Measurements from ENCODE around the gene RPTOR.

DNA sequence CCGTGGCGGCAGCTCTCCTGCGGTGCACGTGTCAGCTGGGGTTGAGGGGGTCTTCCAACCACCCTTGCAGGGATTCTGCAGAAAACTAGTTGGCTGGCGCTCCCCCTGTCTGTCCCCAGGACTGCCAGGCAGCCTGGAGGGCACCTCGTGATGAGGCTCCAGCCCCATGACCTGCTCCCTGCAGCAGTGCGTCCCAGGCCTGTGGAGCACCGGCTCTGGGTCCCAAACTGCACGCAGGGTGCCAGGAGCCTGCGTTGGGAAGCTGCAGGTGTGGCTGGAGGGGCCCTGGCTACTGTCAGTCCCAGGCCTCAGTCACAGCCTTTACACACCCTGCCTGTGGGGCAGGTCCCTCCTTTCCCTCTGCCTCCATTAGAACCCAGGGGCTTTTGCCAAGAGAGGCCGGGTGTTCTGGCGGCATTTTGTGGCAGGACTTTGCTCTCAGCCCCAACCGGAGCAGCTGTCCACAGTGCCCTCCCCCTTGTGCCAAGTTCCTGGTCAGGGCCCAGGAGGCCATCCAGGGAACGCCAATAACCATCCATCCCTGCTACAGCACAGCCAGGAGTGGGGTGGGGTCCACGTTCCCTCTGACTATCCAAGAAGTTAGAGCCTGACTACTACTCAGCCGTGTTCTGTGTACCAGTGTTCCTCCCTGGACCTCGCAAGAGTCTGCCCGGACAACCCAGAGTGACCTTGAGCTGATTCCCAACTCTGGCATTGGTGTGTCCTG is 456.2 kb downstream of the RPTOR start:
- TF ChIP-seq INSM2 (tag by site-specific recombination; IDR thresholded peaks at IDR 0.05) (no peak), ZNF335 (tag by site-specific recombination; conservative IDR thresholded peaks at IDR 0.05) (no peak), ZNF248 (tag by site-specific recombination; IDR thresholded peaks at IDR 0.05) (no peak), ZFP3 (tag by site-specific recombination; IDR thresholded peaks at IDR 0.05; ENCODE audit: low read depth) (no peak), ZNF416 (tag by site-specific recombination; IDR thresholded peaks at IDR 0.05) (no peak), ZNF548 (tag by site-specific recombination; IDR thresholded peaks at IDR 0.05) (no peak), ZNF148 (tag by site-specific recombination; IDR thresholded peaks at IDR 0.05; ENCODE audit: borderline replicate concordance) (no peak), ZNF391 (tag by site-specific recombination; IDR thresholded peaks at IDR 0.05; ENCODE audit: borderline replicate concordance, low read depth) (no peak)
- TF ChIP-seq, protein P1, sequence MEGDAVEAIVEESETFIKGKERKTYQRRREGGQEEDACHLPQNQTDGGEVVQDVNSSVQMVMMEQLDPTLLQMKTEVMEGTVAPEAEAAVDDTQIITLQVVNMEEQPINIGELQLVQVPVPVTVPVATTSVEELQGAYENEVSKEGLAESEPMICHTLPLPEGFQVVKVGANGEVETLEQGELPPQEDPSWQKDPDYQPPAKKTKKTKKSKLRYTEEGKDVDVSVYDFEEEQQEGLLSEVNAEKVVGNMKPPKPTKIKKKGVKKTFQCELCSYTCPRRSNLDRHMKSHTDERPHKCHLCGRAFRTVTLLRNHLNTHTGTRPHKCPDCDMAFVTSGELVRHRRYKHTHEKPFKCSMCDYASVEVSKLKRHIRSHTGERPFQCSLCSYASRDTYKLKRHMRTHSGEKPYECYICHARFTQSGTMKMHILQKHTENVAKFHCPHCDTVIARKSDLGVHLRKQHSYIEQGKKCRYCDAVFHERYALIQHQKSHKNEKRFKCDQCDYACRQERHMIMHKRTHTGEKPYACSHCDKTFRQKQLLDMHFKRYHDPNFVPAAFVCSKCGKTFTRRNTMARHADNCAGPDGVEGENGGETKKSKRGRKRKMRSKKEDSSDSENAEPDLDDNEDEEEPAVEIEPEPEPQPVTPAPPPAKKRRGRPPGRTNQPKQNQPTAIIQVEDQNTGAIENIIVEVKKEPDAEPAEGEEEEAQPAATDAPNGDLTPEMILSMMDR (tag by site-specific recombination; IDR thresholded peaks at IDR 0.05): no peak
